Central memory CD8-positive, alpha-beta T cell (primary cell): ENCODE results near the gene CIITA.
A peak's percentile ranks its signal among the peaks of the same experiment; 100 is the strongest.
"Not testable (repeated sequence)": the region's sequence is repeated elsewhere in the genome, so short reads cannot be mapped to it uniquely, and the experiment has no call there.

ENCODE experiments used
- ATAC-seq: fragments of 150-1000 bp; cut with Tn5 transposase; replicated peaks from 2 replicates; pipeline ENCODE4 v1.10.0; 2022; ENCODE audit warnings: mild to moderate bottlenecking, moderate FRiP score, moderate number of reproducible peaks; ENCODE audit not compliant: poor library complexity, severe bottlenecking; ENCODE audit errors: extremely low read depth
- DNase-seq, 2 donors: peaks; one replicate each; pipeline ENCODE4 v3.0.0; 2021; ENCODE audit warnings: low spot score in 2 of 2
- H3K27ac Mint-ChIP-seq: one replicate; pipeline ENCODE4 v1.8.0; 2022; ENCODE audit warnings: low read depth, mild to moderate bottlenecking, moderate library complexity, mixed read lengths
- H3K27me3 Mint-ChIP-seq: one replicate; pipeline ENCODE4 v1.8.0; 2022; ENCODE audit warnings: mixed read lengths
- H3K36me3 Mint-ChIP-seq: one replicate; pipeline ENCODE4 v1.8.0; 2022; ENCODE audit warnings: mild to moderate bottlenecking, moderate library complexity, mixed read lengths; ENCODE audit not compliant: insufficient read depth
- H3K4me1 Mint-ChIP-seq: one replicate; pipeline ENCODE4 v1.8.0; 2022; ENCODE audit warnings: mixed read lengths
- H3K4me3 Mint-ChIP-seq: one replicate; pipeline ENCODE4 v1.8.0; 2022; ENCODE audit warnings: mild to moderate bottlenecking, moderate library complexity, mixed read lengths
- H3K9me3 Mint-ChIP-seq: one replicate; pipeline ENCODE4 v1.8.0; 2022; ENCODE audit warnings: mixed read lengths

CIITA gene

DNA sequence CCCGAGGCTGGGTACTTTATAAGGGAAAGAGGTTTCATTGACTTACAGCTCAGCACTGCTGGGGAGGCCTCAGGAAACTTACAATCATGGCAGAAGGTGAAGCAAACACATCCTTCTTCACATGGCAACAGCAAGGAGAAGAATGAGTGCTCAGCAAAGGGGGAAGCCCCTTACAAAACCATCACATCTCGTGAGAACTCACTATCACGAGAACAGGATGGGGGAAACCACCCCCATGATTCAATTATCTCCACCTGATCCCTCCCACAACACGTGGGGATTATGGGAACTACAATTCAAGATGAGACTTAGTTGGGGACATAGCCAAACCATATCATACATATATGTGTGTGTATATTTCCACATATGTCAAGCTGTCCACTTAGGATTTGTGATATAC lies 89.6 kb downstream of the CIITA start:
- H3K4me1 Mint-ChIP-seq: peaks cover 23% of the 10 kb centered on the region
- H3K9me3 Mint-ChIP-seq, ATAC-seq, DNase-seq, H3K4me3 Mint-ChIP-seq, H3K27ac Mint-ChIP-seq, H3K27me3 Mint-ChIP-seq: not testable (repeated sequence)
- H3K36me3 Mint-ChIP-seq: peaks cover 21% of the 10 kb centered on the region

- Mint-ChIP-seq H3K4me3 (no peak overlapping the region), H3K27me3 (no peaks in the 10 kb centered on the region), H3K27ac (no peak overlapping the region), H3K4me1 (peaks cover 23% of the 10 kb centered on the region), H3K36me3 (peaks cover 16% of the 10 kb centered on the region), H3K9me3 (no peaks in the 10 kb centered on the region)
- ATAC-seq (no peak), DNase-seq (no peak)
These were observed 91.0 kb downstream of the CIITA start for GRCh38 chr16:10967986-10968385.

DNA sequence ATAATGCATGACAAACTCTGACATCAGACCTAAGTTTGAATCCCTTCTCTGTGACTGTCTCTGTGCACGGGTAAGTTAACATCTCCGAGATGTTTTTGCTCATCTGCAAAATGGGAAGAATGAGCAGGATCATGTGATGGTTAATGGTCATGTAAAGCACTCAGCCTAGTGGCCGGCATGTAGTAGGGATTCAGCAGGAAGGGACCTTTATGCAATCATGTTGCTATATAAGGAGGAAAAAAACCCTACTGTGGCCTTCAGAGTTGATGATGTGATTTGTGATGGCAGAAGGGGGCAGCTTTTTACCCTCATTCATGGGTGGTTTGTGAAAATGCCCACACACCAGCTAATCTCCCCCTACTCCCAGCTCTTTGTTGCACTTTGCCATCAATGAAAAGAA lies 91.5 kb downstream of the CIITA start:
- no peak overlapping the region for H3K27ac Mint-ChIP-seq
- DNase-seq (no peak), ATAC-seq (no peak)
- no peak overlapping the region for H3K4me3 Mint-ChIP-seq
- H3K4me1 Mint-ChIP-seq: peaks cover 23% of the 10 kb centered on the region
- H3K27me3 Mint-ChIP-seq: no peaks in the 10 kb centered on the region
- peaks cover 16% of the 10 kb centered on the region for H3K36me3 Mint-ChIP-seq
- no peaks in the 10 kb centered on the region for H3K9me3 Mint-ChIP-seq

DNA sequence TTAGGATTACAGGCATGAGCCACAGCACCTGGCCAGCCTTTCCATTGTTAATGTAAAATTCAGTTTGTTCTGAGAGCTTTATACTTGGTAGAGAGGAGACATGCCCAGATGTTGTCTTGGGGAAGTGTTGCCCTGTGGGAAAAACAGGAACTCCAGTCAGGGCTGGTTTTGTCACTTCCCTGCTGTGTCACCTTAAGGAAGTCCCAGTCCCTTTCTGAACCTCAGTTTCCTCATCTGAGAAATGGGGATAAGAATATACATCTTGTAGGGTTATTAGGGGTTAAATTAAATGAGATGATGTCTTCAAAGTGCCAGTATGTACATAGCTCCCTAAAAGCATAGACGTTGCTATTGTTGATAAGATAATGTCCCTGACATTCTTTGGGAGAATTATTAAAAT lies 92.6 kb downstream of the CIITA start:
- H3K4me1 Mint-ChIP-seq: peaks cover 15% of the 10 kb centered on the region

DNA sequence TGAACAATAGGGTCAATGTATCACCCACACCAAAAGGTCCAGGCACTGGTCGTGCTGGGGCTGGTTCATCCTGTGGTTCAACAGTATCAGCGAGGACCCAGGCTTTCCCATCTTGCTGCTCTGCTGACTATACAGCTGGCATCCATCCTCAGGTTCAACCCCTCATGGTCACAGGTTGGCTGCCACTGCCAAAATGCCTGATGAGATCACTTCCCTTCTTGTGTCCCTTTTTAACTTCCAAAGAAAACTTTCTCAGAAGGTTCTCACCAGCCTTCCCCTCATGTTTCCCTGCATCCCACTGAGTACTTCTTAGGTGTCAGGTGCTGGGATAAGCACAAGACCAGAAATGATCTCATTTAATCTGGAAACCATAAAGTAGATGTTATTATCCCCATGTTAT lies 93.1 kb downstream of the CIITA start:
- ATAC-seq: no peak
- H3K27ac Mint-ChIP-seq: no peak overlapping the region
- no peaks in the 10 kb centered on the region for H3K27me3 Mint-ChIP-seq
- H3K4me3 Mint-ChIP-seq: no peak overlapping the region
- DNase-seq: no peak
- no peaks in the 10 kb centered on the region for H3K9me3 Mint-ChIP-seq
- H3K4me1 Mint-ChIP-seq: peaks cover 11% of the 10 kb centered on the region
- peaks cover 13% of the 10 kb centered on the region for H3K36me3 Mint-ChIP-seq

More for the DNA sequence above, 92.6 kb downstream of the CIITA start:
- no peak overlapping the region for H3K27ac Mint-ChIP-seq
- H3K36me3 Mint-ChIP-seq: peaks cover 10% of the 10 kb centered on the region
- ATAC-seq (no peak), DNase-seq (no peak)
- H3K9me3 Mint-ChIP-seq: no peaks in the 10 kb centered on the region
- no peaks in the 10 kb centered on the region for H3K27me3 Mint-ChIP-seq
- H3K4me3 Mint-ChIP-seq: no peak overlapping the region

DNA sequence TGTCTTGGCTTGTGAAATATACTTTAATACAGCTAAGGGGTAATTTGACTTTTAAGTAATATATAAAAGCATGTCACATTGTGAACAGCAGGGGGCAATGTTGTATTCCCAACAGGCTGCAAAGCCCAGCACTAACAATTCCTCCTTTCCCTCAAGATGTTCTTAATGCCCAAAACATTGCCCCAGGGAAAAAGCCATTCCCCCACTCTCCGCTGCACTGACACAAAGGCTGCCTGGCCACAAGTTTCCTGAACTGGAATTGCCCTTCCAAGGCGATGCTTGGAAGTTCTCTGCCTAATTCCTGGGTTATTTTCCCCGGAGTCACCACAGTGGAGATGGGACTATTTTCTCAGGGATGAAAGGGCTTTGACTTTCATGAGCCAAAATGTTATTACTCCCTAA lies 94.6 kb downstream of the CIITA start:
- H3K36me3 Mint-ChIP-seq: peaks cover 13% of the 10 kb centered on the region
- ATAC-seq (no peak), DNase-seq (no peak)
- H3K4me3 Mint-ChIP-seq: no peak overlapping the region
- H3K4me1 Mint-ChIP-seq: no peaks in the 10 kb centered on the region
- H3K27ac Mint-ChIP-seq: no peak overlapping the region
- no peaks in the 10 kb centered on the region for H3K27me3 Mint-ChIP-seq
- no peaks in the 10 kb centered on the region for H3K9me3 Mint-ChIP-seq

DNA sequence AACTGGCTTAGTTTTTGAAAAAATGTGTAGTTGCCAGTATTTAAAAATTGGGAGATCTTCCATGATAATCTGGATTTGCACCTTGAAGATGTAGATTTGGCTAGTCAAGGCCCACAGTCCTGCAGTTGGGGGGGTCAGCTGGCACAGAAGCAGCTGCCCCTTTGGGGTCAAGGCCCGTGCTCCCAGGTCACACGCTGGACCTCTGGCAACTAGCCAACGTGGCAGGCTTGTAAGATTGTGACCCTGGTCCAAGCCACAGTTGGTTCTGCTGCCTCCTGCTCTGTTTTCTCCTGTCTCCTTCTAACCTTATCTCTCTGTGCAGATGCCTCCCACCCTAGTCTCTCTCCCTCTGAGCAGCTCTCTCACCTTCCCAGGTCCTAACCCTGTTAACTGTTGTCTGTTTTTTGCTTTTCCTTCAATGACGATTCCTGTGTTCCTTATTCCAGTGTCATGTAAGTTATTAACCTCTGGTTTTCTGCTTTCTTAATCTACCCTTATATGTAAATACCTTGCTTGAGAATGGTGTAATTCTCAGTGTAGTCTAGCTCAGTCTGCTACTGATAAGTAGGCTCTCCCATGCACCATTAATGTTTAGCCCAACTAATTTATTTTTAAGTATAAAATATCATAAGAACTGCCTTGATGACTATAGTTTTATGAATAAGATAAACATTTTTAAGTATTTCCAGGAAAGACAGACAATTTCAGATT lies 95.3 kb downstream of the CIITA start:
- H3K36me3 Mint-ChIP-seq: peaks cover 14% of the 10 kb centered on the region
- no peaks in the 10 kb centered on the region for H3K4me1 Mint-ChIP-seq
- ATAC-seq (no peak), DNase-seq (no peak)
- no peaks in the 10 kb centered on the region for H3K27me3 Mint-ChIP-seq
- no peak overlapping the region for H3K4me3 Mint-ChIP-seq
- H3K27ac Mint-ChIP-seq: no peak overlapping the region
- no peaks in the 10 kb centered on the region for H3K9me3 Mint-ChIP-seq

DNA sequence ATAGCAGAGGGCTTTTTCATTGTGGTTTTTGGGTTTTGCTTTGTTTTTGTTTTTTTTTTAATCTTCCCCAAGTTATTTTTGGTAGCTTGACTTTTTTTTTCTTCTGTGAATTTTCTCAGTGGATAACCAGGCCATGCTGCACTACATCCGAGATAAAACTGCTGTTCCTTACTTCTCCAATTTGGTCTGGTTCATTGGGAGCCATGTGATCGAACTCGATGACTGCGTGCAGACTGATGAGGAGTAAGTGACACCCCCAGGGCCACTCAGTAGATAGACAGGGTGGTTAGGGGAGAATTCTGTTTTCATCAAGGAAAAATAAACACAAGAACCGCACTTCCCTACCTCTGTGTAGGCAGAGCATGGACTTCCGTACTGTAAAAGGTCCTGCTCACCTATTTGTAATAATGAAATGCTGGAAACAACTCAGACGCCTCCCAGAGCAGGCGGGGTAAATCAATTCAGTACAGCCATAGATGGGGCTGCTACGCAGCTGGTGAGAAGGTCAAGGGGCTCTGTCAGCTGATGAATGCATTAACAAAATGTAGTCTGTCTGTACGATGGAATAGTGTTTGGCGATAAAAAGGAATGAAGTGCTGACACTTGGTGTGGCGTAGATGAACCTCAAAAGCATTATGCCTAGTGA lies 95.9 kb downstream of the CIITA start:
- no peak for DNase-seq
- Mint-ChIP-seq H3K4me3 (no peak overlapping the region), H3K36me3 (peaks cover 16% of the 10 kb centered on the region), H3K27ac (no peak overlapping the region), H3K27me3 (no peaks in the 10 kb centered on the region), H3K4me1 (no peaks in the 10 kb centered on the region), H3K9me3 (no peaks in the 10 kb centered on the region)
- no peak for ATAC-seq

DNA sequence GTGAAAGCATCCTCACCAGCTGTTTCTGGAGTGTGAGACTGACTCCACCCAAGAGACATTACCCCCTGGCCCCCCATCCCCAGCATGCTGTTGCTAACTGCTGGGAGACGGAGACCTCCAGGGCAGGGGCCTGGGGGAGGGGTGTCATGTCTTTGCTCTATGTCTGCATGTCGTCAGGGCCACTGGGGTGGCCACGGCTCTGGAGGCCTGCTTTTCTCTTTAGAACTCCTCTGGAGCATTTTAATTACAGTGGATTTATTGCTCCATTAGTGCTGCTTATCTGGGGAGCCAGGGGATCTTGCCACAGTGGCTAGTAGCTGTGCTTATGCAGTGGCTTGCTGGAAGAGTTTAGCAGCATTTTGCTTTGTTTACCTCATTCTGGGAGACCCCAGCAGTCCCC lies 99.6 kb downstream of the CIITA start:
- Mint-ChIP-seq H3K36me3 (peaks cover 14% of the 10 kb centered on the region), H3K27me3 (no peaks in the 10 kb centered on the region), H3K4me1 (no peaks in the 10 kb centered on the region), H3K27ac (no peak overlapping the region), H3K4me3 (no peak overlapping the region), H3K9me3 (no peaks in the 10 kb centered on the region)
- ATAC-seq: no peak
- no peak for DNase-seq

DNA sequence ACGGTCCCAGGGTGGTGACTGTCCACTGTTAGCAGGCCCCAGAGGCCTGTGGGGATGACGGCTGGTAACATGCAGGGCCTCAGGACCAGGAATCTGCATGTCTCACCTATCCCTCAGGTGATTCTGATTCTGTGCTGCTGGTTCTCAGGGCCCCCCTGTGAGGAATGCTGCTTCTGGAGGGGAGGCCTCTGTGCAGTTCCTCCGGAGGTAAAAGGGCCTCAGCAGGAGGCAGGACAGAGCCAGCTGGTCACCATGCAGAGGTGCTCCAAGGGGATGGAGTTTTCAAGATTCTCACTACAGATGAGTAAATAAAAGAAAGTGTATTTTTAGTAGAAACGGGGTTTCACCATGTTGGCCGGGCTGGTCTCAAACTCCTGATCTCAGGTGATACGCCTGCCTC lies 101.1 kb downstream of the CIITA start:
- DNase-seq (no peak), ATAC-seq (no peak)
- Mint-ChIP-seq H3K4me3 (no peak overlapping the region), H3K9me3 (no peaks in the 10 kb centered on the region), H3K36me3 (peaks cover 13% of the 10 kb centered on the region), H3K27me3 (no peaks in the 10 kb centered on the region), H3K27ac (peak overlapping the region; percentile 22), H3K4me1 (no peaks in the 10 kb centered on the region)

GRCh38 chr16:10978871-10979446 lies 102.0 kb downstream of the CIITA start:
- no peak for DNase-seq
- H3K27ac Mint-ChIP-seq: peak overlapping the region; percentile 22
- H3K27me3 Mint-ChIP-seq: no peaks in the 10 kb centered on the region
- ATAC-seq: no peak
- H3K9me3 Mint-ChIP-seq: no peaks in the 10 kb centered on the region
- no peaks in the 10 kb centered on the region for H3K4me1 Mint-ChIP-seq
- H3K36me3 Mint-ChIP-seq: peaks cover 13% of the 10 kb centered on the region
- H3K4me3 Mint-ChIP-seq: no peak overlapping the region

GRCh38 chr16:10979717-10980601 lies 103.0 kb downstream of the CIITA start:
- Mint-ChIP-seq H3K36me3 (peaks cover 13% of the 10 kb centered on the region), H3K27ac (no peak overlapping the region), H3K27me3 (no peaks in the 10 kb centered on the region), H3K4me3 (no peak overlapping the region), H3K9me3 (no peaks in the 10 kb centered on the region), H3K4me1 (no peaks in the 10 kb centered on the region)
- ATAC-seq: no peak
- no peak for DNase-seq
